OCI-LY1 (cell line): Measurements from ENCODE around the gene IL31.

Experiments
- H2AFZ ChIP-seq: fragments of 200-600 bp; sonication (generic), shearing (Covaris generic); 2 replicates; pipeline ENCODE4 v1.6.0; 2014; ENCODE audit warnings: antibody characterized with exemption, mild to moderate bottlenecking, low read length
- H3F3A ChIP-seq: fragments of 200-600 bp; sonication (generic), shearing (Covaris generic); 2 replicates; pipeline ENCODE4 v1.6.0; 2014; ENCODE audit warnings: mild to moderate bottlenecking, antibody characterized with exemption, low read length, moderate library complexity; ENCODE audit not compliant: insufficient read depth
- H3K27ac ChIP-seq: fragments of 200-600 bp; sonication (generic); 2 replicates; pipeline ENCODE4 v1.5.1; 2014; ENCODE audit warnings: low read length, mixed run types, mild to moderate bottlenecking, low read depth; ENCODE audit not compliant: poor library complexity, severe bottlenecking
- H3K27me3 ChIP-seq: fragments of 200-600 bp; sonication (generic); 2 replicates; pipeline ENCODE4 v1.6.0; 2014; ENCODE audit warnings: antibody characterized with exemption, mild to moderate bottlenecking, low read length, moderate library complexity; ENCODE audit not compliant: insufficient read depth
- H3K36me3 ChIP-seq: fragments of 200-600 bp; sonication (generic); 2 replicates; pipeline ENCODE4 v1.6.1; 2014; ENCODE audit warnings: mild to moderate bottlenecking, antibody characterized with exemption, low read length, moderate library complexity, mixed read lengths; ENCODE audit not compliant: insufficient read depth
- H3K4me1 ChIP-seq: fragments of 200-600 bp; sonication (generic); 2 replicates; pipeline ENCODE4 v1.5.1; 2014; ENCODE audit warnings: mild to moderate bottlenecking, low read length, moderate library complexity; ENCODE audit not compliant: insufficient read depth, severe bottlenecking
- H3K4me2 ChIP-seq: fragments of 200-600 bp; sonication (generic), shearing (Covaris generic); 2 replicates; pipeline ENCODE4 v1.6.1; 2014; ENCODE audit warnings: low read length
- H3K4me3 ChIP-seq: fragments of 200-600 bp; sonication (generic); 2 replicates; pipeline ENCODE4 v1.5.1; 2014; ENCODE audit warnings: low read length, low read depth, mild to moderate bottlenecking, mixed read lengths; ENCODE audit not compliant: poor library complexity, severe bottlenecking
- H3K79me2 ChIP-seq: fragments of 200-600 bp; shearing (Covaris generic); 2 replicates; pipeline ENCODE4 v1.6.1; 2016; ENCODE audit warnings: mixed run types, low read length, mixed read lengths; ENCODE audit not compliant: insufficient read depth
- H3K9ac ChIP-seq: fragments of 200-600 bp; sonication (generic), shearing (Covaris generic); 2 replicates; pipeline ENCODE4 v1.6.1; 2014; ENCODE audit warnings: mild to moderate bottlenecking, low read length, mixed read lengths
- H3K9me2 ChIP-seq: fragments of 200-600 bp; sonication (generic), shearing (Covaris generic); 2 replicates; pipeline ENCODE4 v1.6.1; 2014; ENCODE audit warnings: low read depth, mild to moderate bottlenecking, low read length, mixed read lengths
- H3K9me3 ChIP-seq: fragments of 200-600 bp; shearing (Covaris generic); 2 replicates; pipeline ENCODE4 v1.6.1; 2014; ENCODE audit warnings: low read length, mixed read lengths
- H4K20me1 ChIP-seq: fragments of 200-600 bp; sonication (generic), shearing (Covaris generic); 2 replicates; pipeline ENCODE4 v1.6.0; 2016; ENCODE audit warnings: mild to moderate bottlenecking, low read length; ENCODE audit not compliant: insufficient read depth
- CTCF ChIP-seq: fragments of 200-600 bp; sonication (generic), shearing (Covaris generic); IDR thresholded peaks from 2 replicates; pipeline ENCODE4 v1.5.1; 2017; ENCODE audit warnings: mild to moderate bottlenecking, antibody characterized with exemption, low read length, moderate library complexity, mixed read lengths
- EZH2 ChIP-seq: fragments of 200-600 bp; sonication (generic), shearing (Covaris generic); IDR thresholded peaks from 2 replicates; pipeline ENCODE4 v1.8.0; 2017; ENCODE audit warnings: borderline replicate concordance, mixed run types, mild to moderate bottlenecking, antibody characterized with exemption, low read length, moderate library complexity, mixed read lengths

IL31 gene

GRCh38 chr12:122201381-122201780, 27.4 kb upstream of the IL31 start:
- Histone ChIP-seq H3K36me3 (no peaks in the 10 kb centered on the region), H4K20me1 (no peaks in the 10 kb centered on the region), H3K79me2 (no peaks in the 10 kb centered on the region), H3F3A (no peaks in the 10 kb centered on the region), H3K9me2 (no peaks in the 10 kb centered on the region), H3K27me3 (no peaks in the 10 kb centered on the region; the same call in 1 of the 2 replicates), H3K4me1 (peaks cover 43% of the 10 kb centered on the region), H3K9me3 (no peaks in the 10 kb centered on the region), H3K4me3 (no peak overlapping the region), H3K27ac (no peak overlapping the region), H3K4me2 (no peak overlapping the region), H2AFZ (no peak overlapping the region), H3K9ac (no peak overlapping the region)
- TF ChIP-seq EZH2 (no peak), CTCF (no peak)

- Histone ChIP-seq H3K27me3 (no peaks in the 10 kb centered on the region; the same call in 1 of the 2 replicates), H4K20me1 (no peaks in the 10 kb centered on the region), H3K9me2 (no peaks in the 10 kb centered on the region), H3K36me3 (peaks cover 5% of the 10 kb centered on the region; the same call in 1 of the 2 replicates), H3K4me1 (peaks cover 43% of the 10 kb centered on the region), H3K4me2 (no peak overlapping the region), H3F3A (no peaks in the 10 kb centered on the region), H3K4me3 (no peak overlapping the region), H2AFZ (no peak overlapping the region), H3K27ac (no peak overlapping the region), H3K9ac (no peak overlapping the region), H3K79me2 (no peaks in the 10 kb centered on the region), H3K9me3 (peaks cover 4% of the 10 kb centered on the region; the same call in 1 of the 2 replicates)
- no peak for TF ChIP-seq EZH2
Measured at GRCh38 chr12:122200541-122201175, 26.6 kb upstream of the IL31 start.

GRCh38 chr12:122199484-122200355, 25.7 kb upstream of the IL31 start:
- Histone ChIP-seq H3K4me1 (peaks cover 43% of the 10 kb centered on the region), H3K9ac (no peak overlapping the region), H4K20me1 (no peaks in the 10 kb centered on the region), H3K36me3 (peaks cover 6% of the 10 kb centered on the region; the same call in 1 of the 2 replicates), H3K9me2 (no peaks in the 10 kb centered on the region), H3K9me3 (peaks cover 13% of the 10 kb centered on the region; the same call in 1 of the 2 replicates), H3F3A (no peaks in the 10 kb centered on the region), H3K79me2 (no peaks in the 10 kb centered on the region), H2AFZ (no peak overlapping the region), H3K4me3 (no peak overlapping the region), H3K4me2 (no peak overlapping the region), H3K27ac (no peak overlapping the region), H3K27me3 (no peaks in the 10 kb centered on the region; the same call in 1 of the 2 replicates)
- TF ChIP-seq CTCF = no peak
